ENCODE results near the gene KCNH1. TPM values are rescaled to one million over a fixed set of nuclear protein-coding genes. Genes with fewer than 3 reads are reported as not detected.

The KCNH1 gene
- total RNA-seq, 2 experiments from 2014 or later = not detected

GRCh38 chr1:210922666-210923065, 211.3 kb downstream of the KCNH1 start:
- Mint-ChIP-seq H3K27me3 (ENCODE audit: low read depth) (peaks cover 17% of the 10 kb centered on the region), H3K27ac (no peak overlapping the region), H3K36me3 (ENCODE audit: low read depth) (no peaks in the 10 kb centered on the region), H3K4me1 (ENCODE audit: low read depth) (no peaks in the 10 kb centered on the region), H3K9me3 (peaks cover 7% of the 10 kb centered on the region), H3K4me3 (no peak overlapping the region)
- intact Hi-C loops (cut with micrococcal nuclease) = no loop called here
- no peak for DNase-seq
- CTCF ChIA-PET = no interaction called here

- DNase-seq = no peak
- Mint-ChIP-seq H3K27ac (no peak overlapping the region), H3K36me3 (ENCODE audit: low read depth) (no peaks in the 10 kb centered on the region), H3K4me1 (ENCODE audit: low read depth) (no peaks in the 10 kb centered on the region), H3K27me3 (ENCODE audit: low read depth) (peaks cover 11% of the 10 kb centered on the region), H3K9me3 (no peaks in the 10 kb centered on the region), H3K4me3 (no peak overlapping the region)
- intact Hi-C loops (cut with micrococcal nuclease) = no loop called here
- CTCF ChIA-PET = no interaction called here
Measured at GRCh38 chr1:210920716-210921694, 212.9 kb downstream of the KCNH1 start.

GRCh38 chr1:210920258-210920657, 213.7 kb downstream of the KCNH1 start:
- H3K27me3 Mint-ChIP-seq (ENCODE audit: low read depth) = peaks cover 9% of the 10 kb centered on the region
- intact Hi-C loops (cut with micrococcal nuclease) = no loop called here
- DNase-seq = no peak
- no peaks in the 10 kb centered on the region for H3K9me3 Mint-ChIP-seq
- no peak overlapping the region for H3K27ac Mint-ChIP-seq
- H3K4me1 Mint-ChIP-seq (ENCODE audit: low read depth) = no peaks in the 10 kb centered on the region
- CTCF ChIA-PET = interaction anchor here (0.6 kb wide), 1 partner anchor 358 kb away, joined by 5 read pairs; no protein-coding TSS in a partner anchor
- H3K36me3 Mint-ChIP-seq (ENCODE audit: low read depth) = no peaks in the 10 kb centered on the region
- no peak overlapping the region for H3K4me3 Mint-ChIP-seq

- no peak overlapping the region for H3K4me3 Mint-ChIP-seq
- H3K27ac Mint-ChIP-seq = no peak overlapping the region
- H3K36me3 Mint-ChIP-seq (ENCODE audit: low read depth) = no peaks in the 10 kb centered on the region
- peaks cover 5% of the 10 kb centered on the region for H3K27me3 Mint-ChIP-seq (ENCODE audit: low read depth)
- intact Hi-C loops (cut with micrococcal nuclease) = no loop called here
- CTCF ChIA-PET = no interaction called here
- H3K4me1 Mint-ChIP-seq (ENCODE audit: low read depth) = no peaks in the 10 kb centered on the region
- no peak for DNase-seq
- no peaks in the 10 kb centered on the region for H3K9me3 Mint-ChIP-seq
Measured at GRCh38 chr1:210918893-210919292, 215.1 kb downstream of the KCNH1 start.

GRCh38 chr1:210917560-210918169, 216.3 kb downstream of the KCNH1 start:
- H3K27ac Mint-ChIP-seq = no peak overlapping the region

GRCh38 chr1:210916548-210916947, 217.4 kb downstream of the KCNH1 start:
- Mint-ChIP-seq H3K36me3 (ENCODE audit: low read depth) (no peaks in the 10 kb centered on the region), H3K4me1 (ENCODE audit: low read depth) (no peaks in the 10 kb centered on the region), H3K27me3 (ENCODE audit: low read depth) (peaks cover 4% of the 10 kb centered on the region), H3K9me3 (no peaks in the 10 kb centered on the region), H3K4me3 (no peak overlapping the region), H3K27ac (no peak overlapping the region)
- DNase-seq = no peak
- CTCF ChIA-PET = no interaction called here
- intact Hi-C loops (cut with micrococcal nuclease) = no loop called here

More at GRCh38 chr1:210917560-210918169, 216.3 kb downstream of the KCNH1 start:
- H3K4me3 Mint-ChIP-seq = no peak overlapping the region
- no peaks in the 10 kb centered on the region for H3K9me3 Mint-ChIP-seq
- CTCF ChIA-PET = no interaction called here
- no peaks in the 10 kb centered on the region for H3K4me1 Mint-ChIP-seq (ENCODE audit: low read depth)
- intact Hi-C loops (cut with micrococcal nuclease) = no loop called here
- H3K36me3 Mint-ChIP-seq (ENCODE audit: low read depth) = no peaks in the 10 kb centered on the region
- DNase-seq = no peak
- peaks cover 5% of the 10 kb centered on the region for H3K27me3 Mint-ChIP-seq (ENCODE audit: low read depth)

- Mint-ChIP-seq H3K36me3 (ENCODE audit: low read depth) (no peaks in the 10 kb centered on the region), H3K4me3 (no peak overlapping the region), H3K4me1 (ENCODE audit: low read depth) (no peaks in the 10 kb centered on the region), H3K9me3 (no peaks in the 10 kb centered on the region), H3K27me3 (ENCODE audit: low read depth) (peaks cover 4% of the 10 kb centered on the region), H3K27ac (no peak overlapping the region)
- no peak for DNase-seq
- intact Hi-C loops (cut with micrococcal nuclease) = no loop called here
- CTCF ChIA-PET = no interaction called here
Measured at GRCh38 chr1:210915890-210916507, 217.9 kb downstream of the KCNH1 start.

GRCh38 chr1:210912752-210913151, 221.2 kb downstream of the KCNH1 start:
- Mint-ChIP-seq H3K9me3 (no peaks in the 10 kb centered on the region), H3K27ac (no peak overlapping the region), H3K4me3 (no peak overlapping the region), H3K27me3 (ENCODE audit: low read depth) (peaks cover 3% of the 10 kb centered on the region), H3K36me3 (ENCODE audit: low read depth) (no peaks in the 10 kb centered on the region), H3K4me1 (ENCODE audit: low read depth) (no peaks in the 10 kb centered on the region)
- intact Hi-C loops (cut with micrococcal nuclease) = no loop called here
- DNase-seq = no peak
- CTCF ChIA-PET = no interaction called here

- Mint-ChIP-seq H3K36me3 (ENCODE audit: low read depth) (no peaks in the 10 kb centered on the region), H3K9me3 (no peaks in the 10 kb centered on the region), H3K4me1 (ENCODE audit: low read depth) (no peaks in the 10 kb centered on the region), H3K4me3 (no peak overlapping the region), H3K27me3 (ENCODE audit: low read depth) (peaks cover 14% of the 10 kb centered on the region), H3K27ac (no peak overlapping the region)
- intact Hi-C loops (cut with micrococcal nuclease) = no loop called here
- DNase-seq = no peak
- CTCF ChIA-PET = no interaction called here
Measured at GRCh38 chr1:210910020-210910575, 223.8 kb downstream of the KCNH1 start.

- Mint-ChIP-seq H3K4me3 (no peak overlapping the region), H3K36me3 (ENCODE audit: low read depth) (no peaks in the 10 kb centered on the region), H3K27me3 (ENCODE audit: low read depth) (peaks cover 14% of the 10 kb centered on the region), H3K27ac (no peak overlapping the region), H3K9me3 (no peaks in the 10 kb centered on the region), H3K4me1 (ENCODE audit: low read depth) (no peaks in the 10 kb centered on the region)
- intact Hi-C loops (cut with micrococcal nuclease) = no loop called here
- CTCF ChIA-PET = no interaction called here
- DNase-seq = no peak
Measured at GRCh38 chr1:210908791-210909190, 225.2 kb downstream of the KCNH1 start.

GRCh38 chr1:210908257-210908656, 225.7 kb downstream of the KCNH1 start:
- H3K4me3 Mint-ChIP-seq = no peak overlapping the region
- no peaks in the 10 kb centered on the region for H3K4me1 Mint-ChIP-seq (ENCODE audit: low read depth)
- intact Hi-C loops (cut with micrococcal nuclease) = no loop called here
- peaks cover 14% of the 10 kb centered on the region for H3K27me3 Mint-ChIP-seq (ENCODE audit: low read depth)
- no peaks in the 10 kb centered on the region for H3K36me3 Mint-ChIP-seq (ENCODE audit: low read depth)
- DNase-seq = no peak
- no peak overlapping the region for H3K27ac Mint-ChIP-seq
- CTCF ChIA-PET = no interaction called here
- H3K9me3 Mint-ChIP-seq = no peaks in the 10 kb centered on the region

GRCh38 chr1:210907251-210907805, 226.6 kb downstream of the KCNH1 start:
- CTCF ChIA-PET = interaction anchor here (0.6 kb wide), 1 partner anchor 279 kb away, joined by 4 read pairs; no protein-coding TSS in a partner anchor
- DNase-seq = no peak

More at GRCh38 chr1:210907251-210907805, 226.6 kb downstream of the KCNH1 start:
- Mint-ChIP-seq H3K4me1 (ENCODE audit: low read depth) (no peaks in the 10 kb centered on the region), H3K27ac (no peak overlapping the region), H3K36me3 (ENCODE audit: low read depth) (no peaks in the 10 kb centered on the region), H3K9me3 (no peaks in the 10 kb centered on the region), H3K27me3 (ENCODE audit: low read depth) (peaks cover 22% of the 10 kb centered on the region), H3K4me3 (no peak overlapping the region)
- intact Hi-C loops (cut with micrococcal nuclease) = no loop called here
